Stimulated activated memory B cell treated with anti-CD40 and anti-IgM and Interleukin-4, amounts not matched to agents 10 μg/mL and 1 μg/mL and 100 μg/mL, for 72 hours (primary cell): ENCODE data around the gene HAND2.

ENCODE experiments used
- ATAC-seq: fragments of 150-1000 bp; cut with Tn5 transposase; 2 replicates; pipeline ENCODE4 v1.10.0; 2021
- H3K27ac Mint-ChIP-seq: one replicate; pipeline ENCODE4 v1.8.0; 2022; ENCODE audit warnings: mild to moderate bottlenecking, mixed read lengths
- H3K27me3 Mint-ChIP-seq: one replicate; pipeline ENCODE4 v1.8.0; 2022; ENCODE audit warnings: mixed read lengths
- H3K36me3 Mint-ChIP-seq: one replicate; pipeline ENCODE4 v1.8.0; 2022; ENCODE audit warnings: mixed read lengths
- H3K4me1 Mint-ChIP-seq: one replicate; pipeline ENCODE4 v1.8.0; 2022; ENCODE audit warnings: mixed read lengths
- H3K4me3 Mint-ChIP-seq: one replicate; pipeline ENCODE4 v1.8.0; 2022; ENCODE audit warnings: mild to moderate bottlenecking, moderate library complexity, mixed read lengths
- H3K9me3 Mint-ChIP-seq: one replicate; pipeline ENCODE4 v1.8.0; 2022; ENCODE audit warnings: mixed read lengths

HAND2 gene

DNA sequence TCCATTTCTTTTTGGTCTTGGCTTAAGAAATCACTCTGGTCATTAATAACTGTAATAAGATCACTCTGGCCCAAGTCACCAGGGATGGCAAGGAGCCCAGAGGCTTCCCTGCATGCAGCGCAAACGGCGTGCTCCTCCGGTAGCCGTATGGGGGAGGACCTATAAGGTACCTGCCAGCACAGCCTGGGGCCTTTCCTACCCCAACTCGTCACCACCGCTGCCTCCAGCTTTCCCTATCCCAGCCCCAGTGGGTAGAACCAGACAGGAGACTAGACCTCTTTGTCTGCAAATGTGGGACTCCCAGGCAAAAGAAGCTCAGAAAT lies 25.9 kb downstream of the HAND2 start:
- Mint-ChIP-seq H3K36me3 (peaks cover 11% of the 10 kb centered on the region), H3K27ac (no peak overlapping the region), H3K27me3 (peaks cover 96% of the 10 kb centered on the region), H3K4me3 (no peak overlapping the region), H3K4me1 (peaks cover 50% of the 10 kb centered on the region), H3K9me3 (no peaks in the 10 kb centered on the region)
- ATAC-seq, result no peak

GRCh38 chr4:173503330-173504180 lies 26.5 kb downstream of the HAND2 start:
- H3K36me3 Mint-ChIP-seq, result peaks cover 11% of the 10 kb centered on the region
- H3K27ac Mint-ChIP-seq, result no peak overlapping the region
- H3K4me1 Mint-ChIP-seq, result peaks cover 44% of the 10 kb centered on the region
- H3K4me3 Mint-ChIP-seq, result no peak overlapping the region
- no peak for ATAC-seq
- H3K27me3 Mint-ChIP-seq, result peaks cover 90% of the 10 kb centered on the region
- no peaks in the 10 kb centered on the region for H3K9me3 Mint-ChIP-seq

DNA sequence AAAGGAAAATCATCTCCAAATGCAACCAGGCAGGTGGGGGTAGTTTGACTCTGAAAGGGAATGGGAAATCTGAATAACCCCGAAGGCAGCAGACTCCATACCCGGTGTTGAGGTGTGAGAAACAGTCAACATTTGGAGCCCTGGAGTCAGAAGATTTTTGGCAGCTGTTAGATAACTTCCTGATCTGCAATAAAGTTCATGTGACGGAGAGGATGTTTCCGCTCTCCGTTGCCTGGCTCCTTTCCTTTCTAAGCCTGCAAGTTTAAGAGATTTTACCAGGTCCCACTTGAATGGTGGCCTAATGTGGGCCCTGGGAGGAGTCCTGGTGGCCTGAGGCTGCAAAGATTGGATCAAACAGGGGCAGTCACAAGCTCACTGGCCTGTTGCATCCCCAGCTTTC lies 27.7 kb downstream of the HAND2 start:
- H3K27me3 Mint-ChIP-seq, result peaks cover 78% of the 10 kb centered on the region
- peaks cover 6% of the 10 kb centered on the region for H3K36me3 Mint-ChIP-seq
- no peak overlapping the region for H3K27ac Mint-ChIP-seq
- peaks cover 44% of the 10 kb centered on the region for H3K4me1 Mint-ChIP-seq
- ATAC-seq, result no peak
- no peak overlapping the region for H3K4me3 Mint-ChIP-seq
- H3K9me3 Mint-ChIP-seq, result no peaks in the 10 kb centered on the region

- Mint-ChIP-seq H3K9me3 (no peaks in the 10 kb centered on the region), H3K4me1 (peaks cover 42% of the 10 kb centered on the region), H3K27me3 (peaks cover 71% of the 10 kb centered on the region), H3K27ac (no peak overlapping the region), H3K4me3 (peak overlapping the region; percentile 72), H3K36me3 (peaks cover 5% of the 10 kb centered on the region)
- ATAC-seq, result no peak
Observed at GRCh38 chr4:173501592-173502150, 28.4 kb downstream of the HAND2 start.

GRCh38 chr4:173500841-173501591 lies 29.0 kb downstream of the HAND2 start:
- H3K27ac Mint-ChIP-seq, result no peak overlapping the region
- H3K27me3 Mint-ChIP-seq, result peaks cover 70% of the 10 kb centered on the region
- peaks cover 35% of the 10 kb centered on the region for H3K4me1 Mint-ChIP-seq
- no peaks in the 10 kb centered on the region for H3K9me3 Mint-ChIP-seq
- ATAC-seq, result no peak
- H3K4me3 Mint-ChIP-seq, result peak overlapping the region; percentile 72
- peaks cover 5% of the 10 kb centered on the region for H3K36me3 Mint-ChIP-seq

- ATAC-seq, result no peak
- Mint-ChIP-seq H3K36me3 (peaks cover 5% of the 10 kb centered on the region), H3K27me3 (peaks cover 66% of the 10 kb centered on the region), H3K27ac (no peak overlapping the region), H3K4me1 (peaks cover 25% of the 10 kb centered on the region), H3K9me3 (no peaks in the 10 kb centered on the region), H3K4me3 (no peak overlapping the region)
Observed at GRCh38 chr4:173499658-173500535, 30.1 kb downstream of the HAND2 start.

DNA sequence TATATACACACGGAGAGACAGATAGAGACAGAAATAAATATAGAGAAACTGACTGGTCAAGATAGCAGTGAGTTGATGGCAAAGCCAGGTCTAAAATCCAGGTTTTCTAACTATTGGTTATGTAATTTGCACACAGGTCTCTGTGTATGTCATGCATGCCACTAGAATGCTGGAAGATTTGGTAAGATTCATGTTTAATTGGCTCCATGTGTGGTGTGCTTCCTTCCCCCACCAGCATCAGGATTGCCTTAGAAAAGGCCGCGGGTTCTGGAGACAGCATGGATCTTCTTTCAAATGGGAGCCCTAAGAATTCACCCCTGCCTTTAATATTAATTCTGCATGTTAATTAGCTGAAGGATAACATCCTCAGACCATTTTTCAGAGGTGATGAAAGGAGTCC lies 31.3 kb downstream of the HAND2 start:
- ATAC-seq, result no peak
- Mint-ChIP-seq H3K27ac (no peak overlapping the region), H3K4me1 (peaks cover 34% of the 10 kb centered on the region), H3K4me3 (no peak overlapping the region), H3K9me3 (no peaks in the 10 kb centered on the region), H3K36me3 (peaks cover 5% of the 10 kb centered on the region), H3K27me3 (peaks cover 66% of the 10 kb centered on the region)

DNA sequence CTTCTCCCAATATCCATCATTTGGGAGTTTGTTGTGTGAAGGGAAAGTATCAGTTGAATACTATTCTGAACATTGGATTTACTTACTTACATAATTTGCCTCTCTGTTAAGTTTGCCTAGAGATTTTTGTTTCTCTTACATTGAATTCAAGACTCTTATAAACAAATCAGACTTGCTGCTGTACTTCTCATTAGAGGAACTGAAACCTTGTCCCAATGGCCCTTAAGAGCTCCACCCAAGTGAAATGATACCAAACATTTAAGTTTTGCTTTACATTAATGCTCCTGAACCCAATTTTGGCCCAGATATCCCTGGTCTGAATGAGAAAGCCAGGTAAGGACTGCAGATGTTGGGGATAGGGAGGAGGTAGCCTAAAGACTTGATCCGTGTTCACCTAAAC lies 32.0 kb downstream of the HAND2 start:
- H3K4me1 Mint-ChIP-seq, result peaks cover 34% of the 10 kb centered on the region
- no peak overlapping the region for H3K4me3 Mint-ChIP-seq
- no peaks in the 10 kb centered on the region for H3K9me3 Mint-ChIP-seq
- no peak overlapping the region for H3K27ac Mint-ChIP-seq
- peaks cover 5% of the 10 kb centered on the region for H3K36me3 Mint-ChIP-seq
- H3K27me3 Mint-ChIP-seq, result peaks cover 66% of the 10 kb centered on the region
- ATAC-seq, result peak; percentile 64

DNA sequence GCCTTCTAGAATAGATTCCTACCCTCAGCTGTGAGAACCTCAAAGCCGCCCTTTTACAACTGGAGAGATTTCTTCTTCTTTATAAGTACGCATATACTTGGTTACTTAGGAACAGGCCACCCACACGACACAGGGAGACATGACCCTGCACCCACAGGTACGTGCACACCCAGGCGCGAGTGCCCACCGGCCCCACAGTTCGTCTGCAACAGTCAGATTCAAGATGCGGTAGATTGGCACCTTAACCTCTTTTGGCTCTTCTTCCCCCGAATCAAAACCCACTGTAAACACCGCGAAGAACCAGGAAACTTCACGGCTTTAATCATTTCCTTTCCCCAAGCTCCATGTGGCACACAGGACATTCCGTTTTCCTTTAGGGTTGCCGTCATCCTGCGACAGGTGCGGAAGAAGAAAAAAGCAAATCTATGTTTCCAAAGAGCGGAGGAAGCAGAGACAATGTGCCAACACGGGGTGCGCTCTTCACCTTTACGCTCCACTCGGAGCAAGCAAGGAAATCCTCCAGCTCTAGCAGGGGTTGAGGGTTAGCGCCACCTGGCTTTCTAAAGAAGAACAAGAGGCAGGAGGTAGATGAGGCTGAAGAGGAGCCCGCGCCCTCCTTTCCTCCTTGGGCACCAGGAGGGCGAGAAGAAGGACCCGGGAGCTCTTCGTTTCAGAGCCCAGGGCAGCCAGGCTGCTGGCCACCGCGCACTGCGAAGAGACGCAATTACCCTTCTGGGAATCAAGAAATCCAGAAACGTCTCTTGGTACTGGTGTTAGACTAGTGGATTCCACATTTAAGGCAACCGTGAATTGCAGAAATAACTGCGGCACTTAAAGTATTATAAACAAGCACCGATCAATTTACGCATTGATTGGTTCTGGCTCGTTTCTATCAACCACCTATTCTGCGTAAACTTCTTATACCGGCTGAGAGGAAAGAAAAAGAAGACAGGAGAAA lies 35.7 kb downstream of the HAND2 start:
- Mint-ChIP-seq H3K9me3 (no peaks in the 10 kb centered on the region), H3K27me3 (peaks cover 54% of the 10 kb centered on the region), H3K27ac (peak overlapping the region; percentile 17), H3K4me3 (peak overlapping the region; percentile 82), H3K4me1 (peaks cover 25% of the 10 kb centered on the region), H3K36me3 (no peaks in the 10 kb centered on the region)
- peak; percentile 85 for ATAC-seq

DNA sequence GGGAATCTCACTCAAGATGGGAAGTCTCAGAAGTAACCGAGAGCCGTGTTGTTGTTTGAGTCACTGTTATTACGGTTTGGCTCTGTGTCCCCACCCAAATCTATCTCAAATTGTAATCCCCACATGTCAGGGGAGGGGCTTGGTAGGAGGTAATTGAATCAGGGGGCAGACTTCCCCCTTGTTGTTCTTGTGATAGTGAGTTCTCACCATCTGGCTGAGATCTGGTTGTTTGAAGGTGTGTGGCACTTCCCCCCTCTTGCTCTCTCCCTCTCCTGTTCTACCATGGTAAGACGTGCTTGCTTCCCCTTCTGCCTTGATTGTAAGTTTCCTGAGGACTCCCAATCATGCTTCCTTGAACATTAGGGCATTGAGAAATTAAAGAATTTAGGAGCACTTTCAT lies 37.0 kb downstream of the HAND2 start:
- no peaks in the 10 kb centered on the region for H3K36me3 Mint-ChIP-seq
- H3K4me1 Mint-ChIP-seq, result peaks cover 21% of the 10 kb centered on the region
- H3K9me3 Mint-ChIP-seq, result no peaks in the 10 kb centered on the region
- no peak overlapping the region for H3K4me3 Mint-ChIP-seq
- peaks cover 52% of the 10 kb centered on the region for H3K27me3 Mint-ChIP-seq
- ATAC-seq, result no peak
- no peak overlapping the region for H3K27ac Mint-ChIP-seq

DNA sequence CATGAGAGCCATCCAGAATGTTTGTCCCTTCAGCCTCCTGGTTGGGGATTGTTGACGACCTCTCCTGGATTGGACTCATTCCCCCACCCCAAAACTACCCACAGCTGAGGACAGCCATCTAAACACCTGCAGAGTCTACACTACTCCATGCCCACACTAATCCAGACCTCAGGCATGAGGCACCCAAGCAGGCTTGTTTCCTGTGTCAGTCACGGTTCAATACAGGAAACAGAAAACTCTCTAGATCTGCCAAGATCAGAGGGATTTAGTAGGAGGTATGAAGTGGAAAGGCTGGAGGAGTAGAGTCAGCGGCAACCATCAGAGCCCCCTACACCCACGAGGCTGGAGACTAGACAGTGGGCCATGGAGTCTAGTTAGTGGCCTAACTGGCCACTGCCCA lies 37.7 kb downstream of the HAND2 start:
- Mint-ChIP-seq H3K9me3 (no peaks in the 10 kb centered on the region), H3K36me3 (no peaks in the 10 kb centered on the region), H3K27ac (no peak overlapping the region), H3K27me3 (peaks cover 52% of the 10 kb centered on the region), H3K4me1 (peaks cover 13% of the 10 kb centered on the region), H3K4me3 (no peak overlapping the region)
- no peak for ATAC-seq

DNA sequence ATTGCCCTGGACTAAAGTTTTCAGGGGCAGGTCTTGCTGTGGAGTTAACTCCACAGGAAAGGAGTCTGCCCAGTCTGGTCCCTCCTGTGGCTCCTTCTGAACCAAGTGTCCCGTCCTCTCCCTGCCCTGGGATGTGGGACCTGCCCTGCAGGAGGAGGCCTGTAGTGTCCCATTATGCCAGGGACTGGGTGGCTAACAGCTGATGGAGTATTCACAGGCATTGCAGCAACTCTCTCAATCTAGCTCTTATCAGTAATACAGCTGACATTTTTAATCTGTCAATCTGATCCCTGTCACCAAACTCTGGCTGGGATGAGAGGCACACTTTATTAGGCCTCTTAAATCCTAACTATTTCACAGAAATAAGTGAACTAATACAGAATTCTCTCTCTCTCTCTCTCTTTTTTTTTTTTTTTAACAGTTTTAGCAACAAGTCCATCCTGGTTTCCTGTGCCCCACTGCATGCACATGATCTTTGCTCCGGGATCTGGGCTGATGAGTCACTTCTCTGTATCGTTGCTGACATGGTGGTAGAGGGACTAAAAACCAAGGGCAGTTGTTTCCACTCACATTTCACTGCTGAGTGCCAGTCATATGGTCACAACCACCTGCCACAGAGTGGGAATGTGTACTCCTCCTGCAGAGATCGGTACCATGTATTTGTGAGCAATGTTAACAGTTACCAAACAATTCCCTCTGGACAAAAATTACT lies 39.1 kb downstream of the HAND2 start:
- no peaks in the 10 kb centered on the region for H3K36me3 Mint-ChIP-seq
- H3K4me1 Mint-ChIP-seq, result peaks cover 9% of the 10 kb centered on the region
- peaks cover 47% of the 10 kb centered on the region for H3K27me3 Mint-ChIP-seq
- ATAC-seq, result no peak
- no peak overlapping the region for H3K27ac Mint-ChIP-seq
- no peaks in the 10 kb centered on the region for H3K9me3 Mint-ChIP-seq
- no peak overlapping the region for H3K4me3 Mint-ChIP-seq

- H3K27ac Mint-ChIP-seq, result no peak overlapping the region
- peaks cover 9% of the 10 kb centered on the region for H3K4me1 Mint-ChIP-seq
Observed at GRCh38 chr4:173490256-173490655, 39.8 kb downstream of the HAND2 start.

GRCh38 chr4:173489514-173489913 lies 40.5 kb downstream of the HAND2 start:
- Mint-ChIP-seq H3K9me3 (no peaks in the 10 kb centered on the region), H3K36me3 (no peaks in the 10 kb centered on the region), H3K27ac (no peak overlapping the region), H3K27me3 (peaks cover 37% of the 10 kb centered on the region), H3K4me1 (peaks cover 7% of the 10 kb centered on the region), H3K4me3 (no peak overlapping the region)
- ATAC-seq, result no peak

More at GRCh38 chr4:173490256-173490655, 39.8 kb downstream of the HAND2 start:
- peaks cover 40% of the 10 kb centered on the region for H3K27me3 Mint-ChIP-seq
- H3K4me3 Mint-ChIP-seq, result no peak overlapping the region
- no peak for ATAC-seq
- H3K36me3 Mint-ChIP-seq, result no peaks in the 10 kb centered on the region
- no peaks in the 10 kb centered on the region for H3K9me3 Mint-ChIP-seq
